HL-60 (cell line): ENCODE results near the gene PALM.

Source experiments
- GABPA ChIP-seq: IDR thresholded peaks from 2 replicates; pipeline ENCODE4 v1.6.1; 2012; ENCODE audit warnings: low read depth
- POLR2AphosphoS5 ChIP-seq: IDR thresholded peaks from 2 replicates; pipeline ENCODE4 v1.6.1; 2012; ENCODE audit warnings: low read depth
- TF ChIP-seq, protein P1 (sequence below): IDR thresholded peaks from one replicate; pipeline ENCODE4 v1.5.1; 2011; ENCODE audit warnings: low read length, control low read depth, inconsistent platforms; ENCODE audit not compliant: insufficient read depth
- TF ChIP-seq, protein P2 (sequence below): IDR thresholded peaks from 2 replicates; pipeline ENCODE4 v1.6.1; 2012; ENCODE audit warnings: low read depth; ENCODE audit not compliant: insufficient replicate concordance

DNA sequence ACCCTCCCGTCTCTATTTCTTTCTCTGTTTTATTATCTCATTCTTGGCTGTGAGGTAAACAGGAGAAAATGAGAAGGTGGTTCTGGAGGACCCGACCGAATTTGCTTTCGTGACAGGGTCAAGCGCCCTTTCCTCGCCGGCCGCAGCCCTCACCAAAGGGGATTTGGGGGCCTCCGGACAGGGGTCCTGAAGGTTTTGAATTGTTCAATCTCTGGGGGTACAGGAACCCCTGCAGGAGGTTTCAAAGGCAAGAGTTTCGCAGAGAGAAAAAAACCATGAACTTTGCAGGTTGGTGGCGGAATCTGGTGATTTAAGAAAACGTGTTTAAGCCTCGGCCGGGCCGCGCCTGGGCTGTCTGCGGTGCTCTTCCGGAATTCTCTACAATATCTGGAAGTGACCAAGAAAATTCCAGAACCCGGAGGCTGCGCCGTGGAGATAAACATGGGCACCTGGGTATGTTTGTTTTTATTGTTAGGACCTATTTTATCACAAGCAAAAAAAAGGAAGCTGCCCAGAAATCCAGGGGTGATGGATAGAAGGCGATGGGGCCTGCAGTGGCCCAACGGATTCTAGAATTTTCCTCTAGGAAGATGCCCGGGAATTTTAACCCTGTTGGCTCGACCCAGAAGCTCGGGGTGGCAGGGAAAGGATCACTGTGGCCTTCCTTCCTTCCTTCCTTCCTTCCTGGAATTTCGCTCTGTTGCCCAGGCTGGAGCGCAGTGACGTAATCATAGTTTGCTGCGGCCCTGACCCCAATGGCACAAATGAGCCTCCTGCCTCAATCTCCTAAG is 74.3 kb downstream of the PALM start:
- TF ChIP-seq, protein P1, sequence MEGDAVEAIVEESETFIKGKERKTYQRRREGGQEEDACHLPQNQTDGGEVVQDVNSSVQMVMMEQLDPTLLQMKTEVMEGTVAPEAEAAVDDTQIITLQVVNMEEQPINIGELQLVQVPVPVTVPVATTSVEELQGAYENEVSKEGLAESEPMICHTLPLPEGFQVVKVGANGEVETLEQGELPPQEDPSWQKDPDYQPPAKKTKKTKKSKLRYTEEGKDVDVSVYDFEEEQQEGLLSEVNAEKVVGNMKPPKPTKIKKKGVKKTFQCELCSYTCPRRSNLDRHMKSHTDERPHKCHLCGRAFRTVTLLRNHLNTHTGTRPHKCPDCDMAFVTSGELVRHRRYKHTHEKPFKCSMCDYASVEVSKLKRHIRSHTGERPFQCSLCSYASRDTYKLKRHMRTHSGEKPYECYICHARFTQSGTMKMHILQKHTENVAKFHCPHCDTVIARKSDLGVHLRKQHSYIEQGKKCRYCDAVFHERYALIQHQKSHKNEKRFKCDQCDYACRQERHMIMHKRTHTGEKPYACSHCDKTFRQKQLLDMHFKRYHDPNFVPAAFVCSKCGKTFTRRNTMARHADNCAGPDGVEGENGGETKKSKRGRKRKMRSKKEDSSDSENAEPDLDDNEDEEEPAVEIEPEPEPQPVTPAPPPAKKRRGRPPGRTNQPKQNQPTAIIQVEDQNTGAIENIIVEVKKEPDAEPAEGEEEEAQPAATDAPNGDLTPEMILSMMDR: no peak
- TF ChIP-seq, protein P2, sequence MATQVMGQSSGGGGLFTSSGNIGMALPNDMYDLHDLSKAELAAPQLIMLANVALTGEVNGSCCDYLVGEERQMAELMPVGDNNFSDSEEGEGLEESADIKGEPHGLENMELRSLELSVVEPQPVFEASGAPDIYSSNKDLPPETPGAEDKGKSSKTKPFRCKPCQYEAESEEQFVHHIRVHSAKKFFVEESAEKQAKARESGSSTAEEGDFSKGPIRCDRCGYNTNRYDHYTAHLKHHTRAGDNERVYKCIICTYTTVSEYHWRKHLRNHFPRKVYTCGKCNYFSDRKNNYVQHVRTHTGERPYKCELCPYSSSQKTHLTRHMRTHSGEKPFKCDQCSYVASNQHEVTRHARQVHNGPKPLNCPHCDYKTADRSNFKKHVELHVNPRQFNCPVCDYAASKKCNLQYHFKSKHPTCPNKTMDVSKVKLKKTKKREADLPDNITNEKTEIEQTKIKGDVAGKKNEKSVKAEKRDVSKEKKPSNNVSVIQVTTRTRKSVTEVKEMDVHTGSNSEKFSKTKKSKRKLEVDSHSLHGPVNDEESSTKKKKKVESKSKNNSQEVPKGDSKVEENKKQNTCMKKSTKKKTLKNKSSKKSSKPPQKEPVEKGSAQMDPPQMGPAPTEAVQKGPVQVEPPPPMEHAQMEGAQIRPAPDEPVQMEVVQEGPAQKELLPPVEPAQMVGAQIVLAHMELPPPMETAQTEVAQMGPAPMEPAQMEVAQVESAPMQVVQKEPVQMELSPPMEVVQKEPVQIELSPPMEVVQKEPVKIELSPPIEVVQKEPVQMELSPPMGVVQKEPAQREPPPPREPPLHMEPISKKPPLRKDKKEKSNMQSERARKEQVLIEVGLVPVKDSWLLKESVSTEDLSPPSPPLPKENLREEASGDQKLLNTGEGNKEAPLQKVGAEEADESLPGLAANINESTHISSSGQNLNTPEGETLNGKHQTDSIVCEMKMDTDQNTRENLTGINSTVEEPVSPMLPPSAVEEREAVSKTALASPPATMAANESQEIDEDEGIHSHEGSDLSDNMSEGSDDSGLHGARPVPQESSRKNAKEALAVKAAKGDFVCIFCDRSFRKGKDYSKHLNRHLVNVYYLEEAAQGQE: no peak
- no peak for TF ChIP-seq POLR2AphosphoS5
- TF ChIP-seq GABPA: no peak
